DND-41 (cell line): ENCODE results near the gene BAIAP2.

Experiments
- ATAC-seq: fragments of 200-7000 bp; cut with Tn5 transposase; 3 replicates; pipeline ENCODE4 v1.9.1; 2021; ENCODE audit warnings: low read depth; ENCODE audit not compliant: insufficient read depth
- DNase-seq: peaks from one replicate; pipeline ENCODE4 v3.0.0-alpha.2; 2020
- H2AFZ ChIP-seq: 2 replicates; pipeline ENCODE4 v1.6.0; 2012; ENCODE audit warnings: low read depth, low read length
- H3K27ac ChIP-seq: 2 replicates; pipeline ENCODE4 v1.5.1; 2012; ENCODE audit warnings: low read length, inconsistent platforms
- H3K27me3 ChIP-seq: fragments of 200-600 bp; sonication (generic); 2 replicates; pipeline ENCODE4 v1.6.0; 2012; ENCODE audit warnings: low read length, mild to moderate bottlenecking, inconsistent platforms; ENCODE audit not compliant: insufficient read depth, poor library complexity
- H3K36me3 ChIP-seq: 2 replicates; pipeline ENCODE4 v1.5.1; 2012; ENCODE audit warnings: low read length, inconsistent platforms; ENCODE audit not compliant: insufficient read depth
- H3K4me1 ChIP-seq: 2 replicates; pipeline ENCODE4 v1.5.1; 2012; ENCODE audit warnings: mild to moderate bottlenecking, low read length; ENCODE audit not compliant: insufficient read depth
- H3K4me2 ChIP-seq: 2 replicates; pipeline ENCODE4 v1.6.0; 2012; ENCODE audit warnings: mild to moderate bottlenecking, moderate library complexity, low read length, inconsistent platforms; ENCODE audit not compliant: insufficient read depth
- H3K4me3 ChIP-seq, 2 experiments: fragments of 200-600 bp in 1 of 2; shearing (Covaris generic) in 1 of 2; 2 replicates each; pipeline ENCODE4 v1.5.1; 2012 to 2016; ENCODE audit warnings: inconsistent platforms in 2 of 2, low read length in 2 of 2, mild to moderate bottlenecking in 2 of 2, low read depth in 1 of 2, moderate library complexity in 1 of 2
- H3K79me2 ChIP-seq: 2 replicates; pipeline ENCODE4 v1.6.0; 2012; ENCODE audit warnings: low read length, inconsistent platforms; ENCODE audit not compliant: insufficient read depth
- H3K9ac ChIP-seq: 2 replicates; pipeline ENCODE4 v1.6.0; 2012; ENCODE audit warnings: low read depth, mild to moderate bottlenecking, inconsistent platforms, low read length, moderate library complexity
- H3K9me3 ChIP-seq: 2 replicates; pipeline ENCODE4 v1.5.1; 2012; ENCODE audit warnings: low read length, moderate library complexity, mild to moderate bottlenecking, inconsistent platforms; ENCODE audit not compliant: insufficient read depth, severe bottlenecking
- H4K20me1 ChIP-seq: 2 replicates; pipeline ENCODE4 v1.6.0; 2012; ENCODE audit warnings: low read length; ENCODE audit not compliant: insufficient read depth
- CTCF ChIP-seq: IDR thresholded peaks from 2 replicates; pipeline ENCODE4 v1.5.1; 2012; ENCODE audit warnings: borderline replicate concordance, low read length, moderate library complexity, mild to moderate bottlenecking; ENCODE audit not compliant: poor library complexity, severe bottlenecking; ENCODE audit errors: extremely low read depth
- EZH2 ChIP-seq: IDR thresholded peaks from 3 replicates; pipeline ENCODE4 v1.6.1; 2012; ENCODE audit warnings: borderline replicate concordance, low read depth, mild to moderate bottlenecking, moderate library complexity, low read length, inconsistent platforms; ENCODE audit not compliant: severe bottlenecking

Gene BAIAP2

GRCh38 chr17:81095383-81095762, 60.4 kb downstream of the BAIAP2 start:
- no peak for TF ChIP-seq EZH2
- no peak for TF ChIP-seq CTCF
- DNase-seq = peak; percentile 50
- Histone ChIP-seq H3K4me2 (peak overlapping the region; percentile 59), H3K27ac (peak overlapping the region; percentile 65), H3K79me2 (no peaks in the 10 kb centered on the region), H2AFZ (no peak overlapping the region), H3K27me3 (no peaks in the 10 kb centered on the region), H4K20me1 (peaks cover 10% of the 10 kb centered on the region), H3K9me3 (no peaks in the 10 kb centered on the region), H3K36me3 (no peaks in the 10 kb centered on the region), H3K9ac (peak overlapping the region; percentile 16; the same call in 1 of the 2 replicates), H3K4me1 (peaks cover 42% of the 10 kb centered on the region), H3K4me3 (peak overlapping the region in 1 of 2 experiments; percentile 37; a peak in 2 of 4 replicates)
- peak; percentile 36 for ATAC-seq

GRCh38 chr17:81096741-81097133, 61.8 kb downstream of the BAIAP2 start:
- H3K27me3 ChIP-seq = no peaks in the 10 kb centered on the region
- H3K9me3 ChIP-seq = no peaks in the 10 kb centered on the region
- no peak for ATAC-seq
- no peaks in the 10 kb centered on the region for H3K36me3 ChIP-seq
- TF ChIP-seq CTCF (no peak), EZH2 (no peak)
- no peak overlapping the region for H3K27ac ChIP-seq
- H3K9ac ChIP-seq = no peak overlapping the region
- H3K79me2 ChIP-seq = no peaks in the 10 kb centered on the region
- no peak overlapping the region for H2AFZ ChIP-seq
- H4K20me1 ChIP-seq = peaks cover 12% of the 10 kb centered on the region
- H3K4me2 ChIP-seq = no peak overlapping the region
- no peak overlapping the region for H3K4me3 ChIP-seq
- peaks cover 44% of the 10 kb centered on the region for H3K4me1 ChIP-seq
- DNase-seq = no peak

- H3K27ac ChIP-seq = no peak overlapping the region
- ATAC-seq (no peak), DNase-seq (no peak)
- H4K20me1 ChIP-seq = peaks cover 12% of the 10 kb centered on the region
- no peak overlapping the region for H3K4me3 ChIP-seq
- H3K4me2 ChIP-seq = no peak overlapping the region
- H3K27me3 ChIP-seq = no peaks in the 10 kb centered on the region
- H3K79me2 ChIP-seq = no peaks in the 10 kb centered on the region
- H2AFZ ChIP-seq = no peak overlapping the region
- peaks cover 44% of the 10 kb centered on the region for H3K4me1 ChIP-seq
- no peaks in the 10 kb centered on the region for H3K36me3 ChIP-seq
- H3K9ac ChIP-seq = no peak overlapping the region
- TF ChIP-seq EZH2 (no peak), CTCF (no peak)
- no peaks in the 10 kb centered on the region for H3K9me3 ChIP-seq
Measured at GRCh38 chr17:81097134-81097942, 62.4 kb downstream of the BAIAP2 start.
